Osteoblast (primary cell): ENCODE data around the gene LHPP. TPM values are rescaled to one million over a fixed set of nuclear protein-coding genes. Genes with fewer than 3 reads are reported as not detected.

Experiments
- DNase-seq: peaks from one replicate; pipeline ENCODE4 v3.0.0; 2011; ENCODE audit warnings: low spot score, mixed read lengths; ENCODE audit not compliant: insufficient read length; ENCODE audit errors: missing footprints
- H2AFZ ChIP-seq: 2 replicates; pipeline ENCODE4 v1.6.0; 2011; ENCODE audit warnings: mild to moderate bottlenecking, low read length
- H3K27ac ChIP-seq: 2 replicates; pipeline ENCODE4 v1.5.1; 2011; ENCODE audit warnings: mild to moderate bottlenecking, low read depth, low read length, moderate library complexity
- H3K27me3 ChIP-seq: 2 replicates; pipeline ENCODE4 v1.6.0; 2012; ENCODE audit warnings: mild to moderate bottlenecking, control low read depth, inconsistent platforms, low read length, moderate library complexity; ENCODE audit not compliant: insufficient read depth
- H3K36me3 ChIP-seq: 2 replicates; pipeline ENCODE4 v1.5.1; 2011; ENCODE audit warnings: mild to moderate bottlenecking, low read length, control low read depth, moderate library complexity; ENCODE audit not compliant: insufficient read depth
- H3K4me1 ChIP-seq: 2 replicates; pipeline ENCODE4 v1.5.1; 2011; ENCODE audit warnings: mild to moderate bottlenecking, low read length, control low read depth, moderate library complexity; ENCODE audit not compliant: insufficient read depth
- H3K4me2 ChIP-seq: 2 replicates; pipeline ENCODE4 v1.6.0; 2011; ENCODE audit warnings: mild to moderate bottlenecking, low read length; ENCODE audit not compliant: insufficient read depth
- H3K4me3 ChIP-seq: fragments of 200-600 bp; sonication (generic); 3 replicates; pipeline ENCODE4 v1.5.1; 2012; ENCODE audit warnings: mild to moderate bottlenecking, low read length, inconsistent platforms; ENCODE audit not compliant: insufficient read depth
- H3K79me2 ChIP-seq: 2 replicates; pipeline ENCODE4 v1.6.0; 2012; ENCODE audit warnings: mild to moderate bottlenecking, low read length, control low read depth, inconsistent platforms; ENCODE audit not compliant: insufficient read depth
- H3K9me3 ChIP-seq: 2 replicates; pipeline ENCODE4 v1.5.1; 2011; ENCODE audit warnings: low read depth, low read length, control low read depth
- H4K20me1 ChIP-seq: 2 replicates; pipeline ENCODE4 v1.6.0; 2012; ENCODE audit warnings: mild to moderate bottlenecking, low read length, control low read depth; ENCODE audit not compliant: insufficient read depth
- CTCF ChIP-seq: IDR thresholded peaks from 2 replicates; pipeline ENCODE4 v1.5.1; 2011; ENCODE audit warnings: mild to moderate bottlenecking, low read depth, low read length, moderate library complexity; ENCODE audit errors: extremely low read depth
- total RNA-seq: library from RNA; depleted of rRNA; stranded (reverse); fragments of >200 nt; gene quantifications from 2 replicates; pipeline ENCODE4 v1.2.3, GENCODE V29; 2012

The LHPP gene
- total RNA-seq, 1 donor = 17.7 TPM

GRCh38 chr10:124482236-124482800 is 20.7 kb downstream of the LHPP start:
- Histone ChIP-seq H2AFZ (no peak overlapping the region), H3K9me3 (no peaks in the 10 kb centered on the region), H3K79me2 (no peaks in the 10 kb centered on the region), H3K36me3 (no peaks in the 10 kb centered on the region), H3K27ac (no peak overlapping the region), H3K4me1 (no peaks in the 10 kb centered on the region), H3K4me2 (no peak overlapping the region), H3K4me3 (no peak overlapping the region), H3K27me3 (no peaks in the 10 kb centered on the region), H4K20me1 (peaks cover 13% of the 10 kb centered on the region)
- no peak for TF ChIP-seq CTCF
- DNase-seq = no peak

- H3K27me3 ChIP-seq = no peaks in the 10 kb centered on the region
- H3K79me2 ChIP-seq = no peaks in the 10 kb centered on the region
- no peak overlapping the region for H3K4me2 ChIP-seq
- DNase-seq = no peak
- no peaks in the 10 kb centered on the region for H3K4me1 ChIP-seq
- TF ChIP-seq CTCF = no peak
- no peaks in the 10 kb centered on the region for H3K9me3 ChIP-seq
- H2AFZ ChIP-seq = no peak overlapping the region
- H3K4me3 ChIP-seq = no peak overlapping the region
- H3K27ac ChIP-seq = no peak overlapping the region
- peaks cover 12% of the 10 kb centered on the region for H4K20me1 ChIP-seq
- no peaks in the 10 kb centered on the region for H3K36me3 ChIP-seq
These were observed 21.3 kb downstream of the LHPP start for GRCh38 chr10:124482876-124483275.

GRCh38 chr10:124484031-124484430 is 22.4 kb downstream of the LHPP start:
- H3K4me2 ChIP-seq = no peak overlapping the region
- DNase-seq = no peak
- no peaks in the 10 kb centered on the region for H3K36me3 ChIP-seq
- no peak overlapping the region for H3K4me3 ChIP-seq
- no peak overlapping the region for H3K27ac ChIP-seq
- no peaks in the 10 kb centered on the region for H3K79me2 ChIP-seq
- H3K4me1 ChIP-seq = no peaks in the 10 kb centered on the region
- peaks cover 12% of the 10 kb centered on the region for H4K20me1 ChIP-seq
- no peaks in the 10 kb centered on the region for H3K9me3 ChIP-seq
- no peaks in the 10 kb centered on the region for H3K27me3 ChIP-seq
- no peak overlapping the region for H2AFZ ChIP-seq
- no peak for TF ChIP-seq CTCF

GRCh38 chr10:124484661-124485060 is 23.0 kb downstream of the LHPP start:
- TF ChIP-seq CTCF = no peak
- Histone ChIP-seq H3K36me3 (no peaks in the 10 kb centered on the region), H3K27ac (no peak overlapping the region), H3K4me3 (no peak overlapping the region), H4K20me1 (peaks cover 7% of the 10 kb centered on the region), H3K9me3 (no peaks in the 10 kb centered on the region), H2AFZ (no peak overlapping the region), H3K4me1 (no peaks in the 10 kb centered on the region), H3K79me2 (no peaks in the 10 kb centered on the region), H3K4me2 (no peak overlapping the region), H3K27me3 (no peaks in the 10 kb centered on the region)
- no peak for DNase-seq
